Omental fat pad (tissue), 4 donors: Measurements from ENCODE around the gene LMBRD2. TPM values are rescaled to one million over a fixed set of nuclear protein-coding genes. Genes with fewer than 3 reads are reported as not detected.

Experiments
- ATAC-seq: fragments of 150-250 bp; one replicate; pipeline ENCODE4 v1.9.1; 2016; ENCODE audit warnings: mild to moderate bottlenecking, moderate library complexity; ENCODE audit not compliant: low FRiP score
- DNase-seq: peaks from one replicate; pipeline ENCODE4 v3.0.0-alpha.2; 2019; ENCODE audit warnings: low spot score
- total RNA-seq, 4 donors: library from RNA; depleted of rRNA; stranded (reverse); fragments of >200 nt; gene quantifications; one replicate each; pipeline ENCODE4 v1.1.0, GENCODE V29; 2016
- TF ChIP-seq, protein P1 (sequence below), 3 donors: fragments of 450-650 bp; IDR thresholded peaks; one replicate each; pipeline ENCODE4 v1.5.1; 2016 to 2017; ENCODE audit warnings: antibody characterized with exemption in 3 of 3, mild to moderate bottlenecking in 3 of 3, moderate library complexity in 2 of 3

Gene LMBRD2
- total RNA-seq, 4 donors from 2014 or later: 6.2 to 12.0 (median 8.6) TPM

- no peak for DNase-seq
- no peak for ATAC-seq
- TF ChIP-seq, protein P1, sequence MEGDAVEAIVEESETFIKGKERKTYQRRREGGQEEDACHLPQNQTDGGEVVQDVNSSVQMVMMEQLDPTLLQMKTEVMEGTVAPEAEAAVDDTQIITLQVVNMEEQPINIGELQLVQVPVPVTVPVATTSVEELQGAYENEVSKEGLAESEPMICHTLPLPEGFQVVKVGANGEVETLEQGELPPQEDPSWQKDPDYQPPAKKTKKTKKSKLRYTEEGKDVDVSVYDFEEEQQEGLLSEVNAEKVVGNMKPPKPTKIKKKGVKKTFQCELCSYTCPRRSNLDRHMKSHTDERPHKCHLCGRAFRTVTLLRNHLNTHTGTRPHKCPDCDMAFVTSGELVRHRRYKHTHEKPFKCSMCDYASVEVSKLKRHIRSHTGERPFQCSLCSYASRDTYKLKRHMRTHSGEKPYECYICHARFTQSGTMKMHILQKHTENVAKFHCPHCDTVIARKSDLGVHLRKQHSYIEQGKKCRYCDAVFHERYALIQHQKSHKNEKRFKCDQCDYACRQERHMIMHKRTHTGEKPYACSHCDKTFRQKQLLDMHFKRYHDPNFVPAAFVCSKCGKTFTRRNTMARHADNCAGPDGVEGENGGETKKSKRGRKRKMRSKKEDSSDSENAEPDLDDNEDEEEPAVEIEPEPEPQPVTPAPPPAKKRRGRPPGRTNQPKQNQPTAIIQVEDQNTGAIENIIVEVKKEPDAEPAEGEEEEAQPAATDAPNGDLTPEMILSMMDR (IDR thresholded peaks at IDR 0.05): no peak
Measured at GRCh38 chr5:36161361-36161760, 9.7 kb upstream of the LMBRD2 start.

DNA sequence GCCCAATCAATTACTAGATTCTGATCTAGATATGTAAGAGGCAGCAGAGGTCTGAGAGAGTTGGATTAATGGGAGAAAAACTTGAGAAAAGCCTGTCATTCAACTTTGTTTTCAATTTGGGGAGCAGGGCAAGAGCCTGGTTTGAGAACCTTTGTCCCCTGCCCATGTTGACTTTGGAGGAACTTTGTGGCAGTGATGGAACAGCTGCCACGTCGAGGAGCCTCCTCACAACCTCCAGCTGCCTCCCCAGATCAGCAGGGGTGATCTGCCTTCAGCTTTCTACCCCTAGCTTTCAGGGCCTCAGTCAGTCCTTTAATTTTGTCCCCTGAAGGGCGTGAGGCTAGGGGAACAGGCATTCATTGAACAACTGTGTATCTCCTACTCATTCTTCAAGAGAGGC, 8.9 kb upstream of the LMBRD2 start:
- TF ChIP-seq, protein P1 (IDR thresholded peaks at IDR 0.05): no peak
- ATAC-seq (no peak), DNase-seq (no peak)

DNA sequence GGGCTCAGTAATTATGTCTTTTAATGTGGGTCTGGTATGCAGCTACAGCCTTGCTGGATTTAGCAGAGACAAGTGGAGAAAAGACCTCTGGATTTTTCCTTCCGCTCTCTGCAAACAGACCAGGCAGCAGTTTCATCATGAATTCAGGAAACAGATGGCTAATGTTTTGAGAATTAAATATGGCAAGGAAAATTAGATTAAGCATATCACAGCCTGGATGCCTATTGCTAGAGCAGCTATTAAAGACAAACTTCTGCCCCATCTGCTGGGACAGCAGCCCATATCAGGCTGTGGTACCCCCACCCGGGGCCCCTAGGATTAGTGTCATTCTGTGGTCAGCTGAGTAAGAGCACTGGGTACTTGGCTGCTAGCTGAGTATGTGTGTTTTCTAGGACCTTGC, 6.5 kb upstream of the LMBRD2 start:
- ATAC-seq (no peak), DNase-seq (no peak)
- TF ChIP-seq, protein P1 (IDR thresholded peaks at IDR 0.05): no peak

- ATAC-seq (no peak), DNase-seq (no peak)
- TF ChIP-seq, protein P1 (IDR thresholded peaks at IDR 0.05): no peak
Measured at GRCh38 chr5:36156619-36157018, 4.9 kb upstream of the LMBRD2 start.

DNA sequence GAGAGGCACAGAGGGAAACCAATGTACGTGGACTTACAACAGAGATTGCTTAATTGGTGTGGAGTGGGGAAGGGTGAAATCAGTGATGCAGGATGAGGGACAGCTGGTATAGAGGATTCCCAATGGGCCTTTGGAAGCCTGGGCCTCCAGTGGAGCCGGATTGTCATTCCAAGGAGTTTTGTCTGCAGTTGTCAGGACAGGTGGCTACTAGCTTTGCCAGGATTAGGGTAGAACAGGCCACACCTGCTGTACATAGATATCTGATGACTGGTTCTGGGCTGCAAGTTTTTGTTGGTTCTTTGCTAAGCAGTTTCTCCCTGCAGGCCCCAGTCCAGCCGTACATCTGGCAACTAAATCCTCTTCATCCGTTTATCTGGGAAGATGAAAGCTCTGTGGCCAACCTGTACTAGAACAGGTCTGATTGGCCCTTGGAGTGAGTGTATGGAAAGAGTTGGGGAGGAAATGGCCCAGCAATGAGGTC, 4.5 kb upstream of the LMBRD2 start:
- no peak for ATAC-seq
- no peak for DNase-seq
- TF ChIP-seq, protein P1 (IDR thresholded peaks at IDR 0.05): no peak

GRCh38 chr5:36155291-36155690, 3.6 kb upstream of the LMBRD2 start:
- DNase-seq: no peak
- no peak for ATAC-seq
- TF ChIP-seq, protein P1 (IDR thresholded peaks at IDR 0.05): no peak

DNA sequence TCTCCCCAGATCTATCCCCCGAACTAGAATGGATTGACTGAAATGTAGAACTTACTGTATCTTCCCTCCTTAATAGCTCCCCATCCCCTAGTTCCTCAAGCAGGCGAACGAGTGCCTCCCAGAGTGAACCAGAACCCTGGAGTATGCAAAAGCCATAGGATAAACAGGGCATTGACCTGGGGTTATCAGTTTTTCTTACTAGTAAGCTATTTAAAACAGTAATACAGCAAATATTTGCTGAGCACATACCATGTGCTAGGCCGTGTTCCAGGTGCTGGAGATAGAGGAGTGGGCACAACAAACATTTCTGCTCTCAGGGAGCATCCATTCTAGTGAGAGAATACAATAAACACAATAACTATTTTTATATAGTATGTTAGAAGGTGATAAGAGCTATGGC, 2.0 kb upstream of the LMBRD2 start:
- ATAC-seq (no peak), DNase-seq (no peak)
- TF ChIP-seq, protein P1 (IDR thresholded peaks at IDR 0.05): no peak
